Right lobe of liver (tissue), 4 donors: ENCODE measurements around the gene BLID.

Experiments
- POLR2A ChIP-seq: fragments of 450-650 bp; IDR thresholded peaks from one replicate; pipeline ENCODE4 v1.6.1; 2017; ENCODE audit warnings: antibody characterized with exemption, mild to moderate bottlenecking
- TF ChIP-seq, protein P1 (sequence below), 4 donors: fragments of 200-600 bp in 3 of 4; fragments of 450-650 bp in 1 of 4; IDR thresholded peaks; one replicate each; pipeline versions ENCODE4 v1.5.1 to v1.8.0; 2016 to 2022; ENCODE audit warnings: antibody characterized with exemption in 4 of 4, mild to moderate bottlenecking in 2 of 4
- donor health status: DM: no; HTN: no; CAD: no.
- donor health status: DM: no; HTN: no; CAD: no.
- donor health status: DM: no; HTN: yes; CAD: no.

DNA sequence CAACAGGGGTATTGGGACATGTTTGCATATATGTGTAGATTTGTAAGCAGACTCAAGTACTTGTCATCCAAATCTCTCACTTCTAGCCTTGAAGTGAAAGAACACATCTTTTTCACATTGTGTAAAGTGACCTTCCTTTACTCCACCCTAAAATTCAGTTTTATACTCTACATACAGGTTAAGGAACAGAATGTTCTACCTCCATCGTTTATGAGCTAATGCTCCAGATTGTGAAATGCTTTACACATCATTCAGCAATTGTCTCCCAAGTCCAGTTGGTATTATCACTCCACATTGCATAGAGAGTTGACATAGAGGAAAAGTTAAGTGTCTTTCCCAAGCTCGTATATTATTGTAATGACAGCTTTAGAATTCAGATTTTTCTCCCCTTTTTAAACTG is 46.1 kb upstream of the BLID start:
- TF ChIP-seq, protein P1, sequence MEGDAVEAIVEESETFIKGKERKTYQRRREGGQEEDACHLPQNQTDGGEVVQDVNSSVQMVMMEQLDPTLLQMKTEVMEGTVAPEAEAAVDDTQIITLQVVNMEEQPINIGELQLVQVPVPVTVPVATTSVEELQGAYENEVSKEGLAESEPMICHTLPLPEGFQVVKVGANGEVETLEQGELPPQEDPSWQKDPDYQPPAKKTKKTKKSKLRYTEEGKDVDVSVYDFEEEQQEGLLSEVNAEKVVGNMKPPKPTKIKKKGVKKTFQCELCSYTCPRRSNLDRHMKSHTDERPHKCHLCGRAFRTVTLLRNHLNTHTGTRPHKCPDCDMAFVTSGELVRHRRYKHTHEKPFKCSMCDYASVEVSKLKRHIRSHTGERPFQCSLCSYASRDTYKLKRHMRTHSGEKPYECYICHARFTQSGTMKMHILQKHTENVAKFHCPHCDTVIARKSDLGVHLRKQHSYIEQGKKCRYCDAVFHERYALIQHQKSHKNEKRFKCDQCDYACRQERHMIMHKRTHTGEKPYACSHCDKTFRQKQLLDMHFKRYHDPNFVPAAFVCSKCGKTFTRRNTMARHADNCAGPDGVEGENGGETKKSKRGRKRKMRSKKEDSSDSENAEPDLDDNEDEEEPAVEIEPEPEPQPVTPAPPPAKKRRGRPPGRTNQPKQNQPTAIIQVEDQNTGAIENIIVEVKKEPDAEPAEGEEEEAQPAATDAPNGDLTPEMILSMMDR (IDR thresholded peaks at IDR 0.05) = no peak
- TF ChIP-seq POLR2A = no peak
